ENCODE data around the gene VASH2. TPM values are rescaled to one million over a fixed set of nuclear protein-coding genes. Genes with fewer than 3 reads are reported as not detected.

The VASH2 gene
- total and polyA plus RNA-seq, 10 donors: 0.33 to 2.6 (median 0.95) TPM

GRCh38 chr1:212974711-212975110 lies 24.4 kb downstream of the VASH2 start:
- no peak for DNase-seq
- no peaks in the 10 kb centered on the region for H3K27me3 ChIP-seq (replicated peaks in 1 of 7)
- intact Hi-C loops (cut with DNase I; ENCODE audit: low total_unique reads): no loop called here

DNA sequence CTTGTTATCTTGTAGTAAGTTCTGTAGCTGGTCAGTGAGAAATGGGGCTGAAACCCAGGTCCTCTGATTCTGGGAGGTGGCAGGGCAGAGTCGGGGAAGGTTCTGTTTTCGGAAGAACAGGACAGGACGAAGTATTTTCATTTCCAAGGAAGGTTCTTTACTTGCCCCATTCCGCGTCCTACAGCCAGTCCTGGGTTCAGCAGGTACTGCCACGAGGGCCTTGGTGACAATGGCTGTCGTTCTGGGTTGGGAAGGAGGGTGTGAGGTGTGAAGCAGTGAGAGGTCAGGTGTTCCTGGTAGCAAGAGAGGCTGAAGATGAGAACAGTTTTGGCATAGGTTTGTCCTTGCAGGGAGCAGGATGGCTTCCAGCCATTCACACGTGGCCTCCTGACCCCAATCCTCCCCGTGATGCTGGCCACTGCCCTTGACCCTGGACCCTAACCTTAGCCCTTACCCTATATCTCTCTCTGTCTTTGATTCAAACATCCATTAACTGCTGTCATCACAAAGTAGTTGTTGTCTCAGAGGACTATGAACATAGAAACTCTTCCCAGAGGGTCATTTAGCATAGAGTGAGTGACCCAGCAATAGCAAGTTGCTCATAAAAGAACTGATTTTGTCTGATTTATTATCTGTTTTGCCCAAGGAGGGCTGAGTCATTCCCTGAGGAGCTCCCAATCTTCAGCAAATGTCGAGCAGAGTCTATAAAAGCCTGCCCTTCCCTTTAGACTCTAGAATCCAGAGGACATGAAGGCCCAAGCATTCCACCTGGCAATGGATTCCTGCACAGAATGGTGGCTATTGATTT lies 25.0 kb downstream of the VASH2 start:
- 82 to 93% (median 83%) methylated on average over 10 of the region's 10 CpGs for WGBS, 5 donors
- Histone ChIP-seq H3K27ac (no peak overlapping the region), H3K4me1 (no peaks in the 10 kb centered on the region), H3K36me3 (no peaks in the 10 kb centered on the region), H3K4me3 (no peak overlapping the region), H3K27me3 (replicated peaks in 1 of 7) (no peaks in the 10 kb centered on the region), H3K9me3 (no peaks in the 10 kb centered on the region)
- DNase-seq: no peak
- intact Hi-C loops (cut with DNase I; ENCODE audit: low total_unique reads): no loop called here
- no peak for TF ChIP-seq POLR2A (IDR thresholded peaks at IDR 0.05)
- TF ChIP-seq POLR2AphosphoS5 (IDR thresholded peaks at IDR 0.05): no peak
- TF ChIP-seq, protein P1, sequence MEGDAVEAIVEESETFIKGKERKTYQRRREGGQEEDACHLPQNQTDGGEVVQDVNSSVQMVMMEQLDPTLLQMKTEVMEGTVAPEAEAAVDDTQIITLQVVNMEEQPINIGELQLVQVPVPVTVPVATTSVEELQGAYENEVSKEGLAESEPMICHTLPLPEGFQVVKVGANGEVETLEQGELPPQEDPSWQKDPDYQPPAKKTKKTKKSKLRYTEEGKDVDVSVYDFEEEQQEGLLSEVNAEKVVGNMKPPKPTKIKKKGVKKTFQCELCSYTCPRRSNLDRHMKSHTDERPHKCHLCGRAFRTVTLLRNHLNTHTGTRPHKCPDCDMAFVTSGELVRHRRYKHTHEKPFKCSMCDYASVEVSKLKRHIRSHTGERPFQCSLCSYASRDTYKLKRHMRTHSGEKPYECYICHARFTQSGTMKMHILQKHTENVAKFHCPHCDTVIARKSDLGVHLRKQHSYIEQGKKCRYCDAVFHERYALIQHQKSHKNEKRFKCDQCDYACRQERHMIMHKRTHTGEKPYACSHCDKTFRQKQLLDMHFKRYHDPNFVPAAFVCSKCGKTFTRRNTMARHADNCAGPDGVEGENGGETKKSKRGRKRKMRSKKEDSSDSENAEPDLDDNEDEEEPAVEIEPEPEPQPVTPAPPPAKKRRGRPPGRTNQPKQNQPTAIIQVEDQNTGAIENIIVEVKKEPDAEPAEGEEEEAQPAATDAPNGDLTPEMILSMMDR (IDR thresholded peaks at IDR 0.05 in 8 of 11, conservative IDR thresholded peaks at IDR 0.05 in 3 of 11): no peak

More at GRCh38 chr1:212974711-212975110, 24.4 kb downstream of the VASH2 start:
- no peaks in the 10 kb centered on the region for H3K36me3 ChIP-seq
- no peak for TF ChIP-seq POLR2A (IDR thresholded peaks at IDR 0.05)
- no peak for TF ChIP-seq POLR2AphosphoS5 (IDR thresholded peaks at IDR 0.05)
- TF ChIP-seq, protein P1 (IDR thresholded peaks at IDR 0.05 in 8 of 11, conservative IDR thresholded peaks at IDR 0.05 in 3 of 11): no peak
- no peaks in the 10 kb centered on the region for H3K9me3 ChIP-seq
- H3K4me1 ChIP-seq: no peaks in the 10 kb centered on the region
- H3K27ac ChIP-seq: no peak overlapping the region
- H3K4me3 ChIP-seq: no peak overlapping the region
- WGBS, 5 donors: 68 to 88% (median 81%) methylated on average over 6 of the region's 6 CpGs

DNA sequence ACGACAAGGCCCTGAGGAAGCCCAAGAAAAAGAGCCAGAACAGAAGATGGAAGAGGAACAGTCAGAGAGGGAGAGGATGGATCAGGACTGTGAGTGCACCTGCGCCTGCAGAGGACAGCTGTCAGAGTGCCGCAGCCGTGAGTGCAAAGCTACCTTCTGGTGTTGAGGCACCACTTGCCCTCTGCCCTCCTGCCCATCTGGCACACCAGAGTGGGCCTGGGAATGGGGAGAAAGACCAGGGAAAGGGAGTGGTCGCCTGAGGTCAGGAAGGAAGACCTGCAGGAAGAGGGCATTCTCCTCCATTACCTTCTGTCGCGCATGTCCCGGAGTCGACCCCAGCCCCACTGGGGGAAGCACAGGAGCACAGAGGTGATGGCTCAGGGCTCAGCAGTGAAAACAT lies 26.2 kb downstream of the VASH2 start:
- Histone ChIP-seq H3K27ac (no peak overlapping the region), H3K36me3 (no peaks in the 10 kb centered on the region), H3K4me1 (no peaks in the 10 kb centered on the region), H3K27me3 (replicated peaks in 1 of 7) (no peaks in the 10 kb centered on the region), H3K9me3 (no peaks in the 10 kb centered on the region), H3K4me3 (no peak overlapping the region)
- TF ChIP-seq, protein P1 (IDR thresholded peaks at IDR 0.05 in 8 of 11, conservative IDR thresholded peaks at IDR 0.05 in 3 of 11): no peak
- TF ChIP-seq POLR2AphosphoS5 (IDR thresholded peaks at IDR 0.05): no peak
- no peak for TF ChIP-seq POLR2A (IDR thresholded peaks at IDR 0.05)
- 84 to 92% (median 90%) methylated on average over 9 of the region's 9 CpGs for WGBS, 5 donors
- DNase-seq: no peak
- intact Hi-C loops (cut with DNase I; ENCODE audit: low total_unique reads): no loop called here

GRCh38 chr1:212977781-212978645 lies 27.7 kb downstream of the VASH2 start:
- no peak overlapping the region for H3K4me3 ChIP-seq
- no peaks in the 10 kb centered on the region for H3K9me3 ChIP-seq
- no peaks in the 10 kb centered on the region for H3K27me3 ChIP-seq (replicated peaks in 1 of 7)
- intact Hi-C loops (cut with DNase I; ENCODE audit: low total_unique reads): no loop called here
- WGBS, 5 donors: 76 to 85% (median 79%) methylated on average over 15 to 16 of the region's 16 CpGs
- no peaks in the 10 kb centered on the region for H3K4me1 ChIP-seq
- H3K27ac ChIP-seq: no peak overlapping the region
- no peaks in the 10 kb centered on the region for H3K36me3 ChIP-seq
- TF ChIP-seq, protein P1 (IDR thresholded peaks at IDR 0.05 in 8 of 11, conservative IDR thresholded peaks at IDR 0.05 in 3 of 11): no peak
- no peak for TF ChIP-seq POLR2A (IDR thresholded peaks at IDR 0.05)
- TF ChIP-seq POLR2AphosphoS5 (IDR thresholded peaks at IDR 0.05): no peak
- DNase-seq: no peak

Measured in spleen (tissue), 11 donors.